ENCODE data around the gene SDC1. TPM values are rescaled to one million over a fixed set of nuclear protein-coding genes. Genes with fewer than 3 reads are reported as not detected.
"Not testable (repeated sequence)": the region's sequence is repeated elsewhere in the genome, so short reads cannot be mapped to it uniquely, and the experiment has no call there.

The SDC1 gene
- polyA plus RNA-seq, 1 experiment = 17.9 TPM

GRCh38 chr2:20242727-20243377 is 17.9 kb upstream of the SDC1 start:
- no peak overlapping the region for H3K4me3 ChIP-seq (ENCODE audit: low read depth, low read length)
- DNase-seq (ENCODE audit: low read depth, low spot score) = no peak
- TF ChIP-seq, protein P1, sequence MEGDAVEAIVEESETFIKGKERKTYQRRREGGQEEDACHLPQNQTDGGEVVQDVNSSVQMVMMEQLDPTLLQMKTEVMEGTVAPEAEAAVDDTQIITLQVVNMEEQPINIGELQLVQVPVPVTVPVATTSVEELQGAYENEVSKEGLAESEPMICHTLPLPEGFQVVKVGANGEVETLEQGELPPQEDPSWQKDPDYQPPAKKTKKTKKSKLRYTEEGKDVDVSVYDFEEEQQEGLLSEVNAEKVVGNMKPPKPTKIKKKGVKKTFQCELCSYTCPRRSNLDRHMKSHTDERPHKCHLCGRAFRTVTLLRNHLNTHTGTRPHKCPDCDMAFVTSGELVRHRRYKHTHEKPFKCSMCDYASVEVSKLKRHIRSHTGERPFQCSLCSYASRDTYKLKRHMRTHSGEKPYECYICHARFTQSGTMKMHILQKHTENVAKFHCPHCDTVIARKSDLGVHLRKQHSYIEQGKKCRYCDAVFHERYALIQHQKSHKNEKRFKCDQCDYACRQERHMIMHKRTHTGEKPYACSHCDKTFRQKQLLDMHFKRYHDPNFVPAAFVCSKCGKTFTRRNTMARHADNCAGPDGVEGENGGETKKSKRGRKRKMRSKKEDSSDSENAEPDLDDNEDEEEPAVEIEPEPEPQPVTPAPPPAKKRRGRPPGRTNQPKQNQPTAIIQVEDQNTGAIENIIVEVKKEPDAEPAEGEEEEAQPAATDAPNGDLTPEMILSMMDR (IDR thresholded peaks at IDR 0.05; ENCODE audit: low read depth, low read length) = no peak
- H3K27me3 ChIP-seq (ENCODE audit: control insufficient read depth, insufficient read depth, low read length) = peaks cover 6% of the 10 kb centered on the region
- ChIA-PET POLR2A (no interaction called here), CTCF (interaction anchor here (0.7 to 2.2 kb wide), 3 partner anchors 18 to 287 kb away, joined by 3 to 9 read pairs (median 8); partner anchors contain the start of gene SDC1)
- H3K27ac ChIP-seq (ENCODE audit: low read depth, low read length) = no peak overlapping the region
- H3K9me3 ChIP-seq (ENCODE audit: control insufficient read depth, insufficient read depth, low read length) = no peaks in the 10 kb centered on the region; the same call in 1 of the 2 replicates

DNA sequence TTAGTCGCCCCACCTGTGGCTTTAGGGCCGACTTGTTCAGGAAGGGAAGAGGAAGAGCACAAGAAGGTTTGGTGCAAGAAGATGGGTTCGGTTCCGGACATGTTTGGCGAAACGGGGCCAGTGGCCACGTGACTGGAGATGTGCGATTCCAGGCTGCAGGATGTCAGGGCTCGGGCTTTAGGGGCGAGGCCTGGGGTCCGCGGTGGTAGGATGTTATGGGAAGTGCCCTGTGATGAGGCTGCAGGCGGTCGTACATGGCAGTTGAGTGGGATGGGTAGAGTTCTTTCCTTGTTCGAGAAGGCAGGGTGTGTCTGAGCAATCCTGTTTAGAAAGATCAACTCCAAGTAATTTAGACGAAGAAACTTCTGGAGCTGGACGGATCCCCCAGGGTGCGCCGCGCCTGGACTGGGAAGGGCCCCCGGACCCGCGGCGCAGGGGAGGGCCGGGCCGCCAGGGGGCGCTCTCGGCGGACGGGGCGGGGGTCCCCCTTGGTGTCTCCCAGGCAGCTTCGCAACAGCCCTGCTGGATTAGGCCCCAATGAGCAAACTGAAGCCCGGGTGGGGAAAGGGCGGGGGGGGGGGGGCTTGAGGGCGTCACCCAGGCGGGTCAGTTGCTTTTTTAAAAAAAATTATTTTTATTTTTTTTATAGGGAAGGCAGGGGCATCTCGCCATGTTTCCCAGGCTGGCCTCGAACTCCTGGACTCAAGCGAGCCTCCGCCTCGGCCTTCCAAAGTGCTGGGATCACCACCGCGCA is 17.2 kb upstream of the SDC1 start:
- DNase-seq (ENCODE audit: low read depth, low spot score) = no peak
- TF ChIP-seq, protein P1 (IDR thresholded peaks at IDR 0.05; ENCODE audit: low read depth, low read length) = peak; percentile 38; the same call in 1 of the 2 replicates
- ChIA-PET POLR2A (no interaction called here), CTCF (interaction anchor here (0.6 to 2.2 kb wide), 4 partner anchors 17 to 287 kb away, joined by 3 to 9 read pairs (median 8); partner anchors contain the start of gene SDC1)
- Histone ChIP-seq H3K27me3 (ENCODE audit: control insufficient read depth, insufficient read depth, low read length) (peaks cover 6% of the 10 kb centered on the region), H3K9me3 (ENCODE audit: control insufficient read depth, insufficient read depth, low read length) (no peaks in the 10 kb centered on the region; the same call in 1 of the 2 replicates), H3K4me3 (ENCODE audit: low read depth, low read length) (no peak overlapping the region), H3K27ac (ENCODE audit: low read depth, low read length) (no peak overlapping the region)

GRCh38 chr2:20240291-20240690 is 15.4 kb upstream of the SDC1 start:
- H3K9me3 ChIP-seq (ENCODE audit: control insufficient read depth, insufficient read depth, low read length); POLR2A ChIA-PET; H3K27ac ChIP-seq (ENCODE audit: low read depth, low read length); H3K4me3 ChIP-seq (ENCODE audit: low read depth, low read length); DNase-seq (ENCODE audit: low read depth, low spot score): not testable (repeated sequence)
- H3K27me3 ChIP-seq (ENCODE audit: control insufficient read depth, insufficient read depth, low read length) = peaks cover 10% of the 10 kb centered on the region
- CTCF ChIA-PET = interaction anchor here (0.9 to 1.2 kb wide), 2 partner anchors 23 to 51 kb away, joined by 3 to 5 read pairs; no protein-coding TSS in a partner anchor

DNA sequence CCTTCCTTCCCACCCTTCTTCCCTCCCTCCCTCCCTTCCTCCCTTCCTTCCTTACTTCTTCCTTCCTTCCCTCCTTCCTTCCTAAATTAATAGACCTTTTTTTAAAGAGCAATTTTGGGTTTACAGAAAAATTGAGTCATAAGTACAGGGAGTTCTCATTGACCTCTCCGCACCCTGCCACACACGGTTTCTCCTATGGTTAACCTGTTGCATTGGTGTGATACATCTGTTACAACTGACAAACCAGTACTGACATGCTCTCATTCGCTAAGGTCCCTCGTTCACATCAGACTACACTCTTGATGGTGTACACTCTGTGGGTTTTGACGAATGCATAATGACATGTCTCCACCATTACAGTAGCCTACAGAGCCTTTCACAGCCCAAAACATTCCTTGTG is 11.6 kb upstream of the SDC1 start:
- TF ChIP-seq, protein P1 (IDR thresholded peaks at IDR 0.05; ENCODE audit: low read depth, low read length) = no peak
- Histone ChIP-seq H3K9me3 (ENCODE audit: control insufficient read depth, insufficient read depth, low read length) (no peaks in the 10 kb centered on the region), H3K27ac (ENCODE audit: low read depth, low read length) (no peak overlapping the region), H3K27me3 (ENCODE audit: control insufficient read depth, insufficient read depth, low read length) (peaks cover 10% of the 10 kb centered on the region), H3K4me3 (ENCODE audit: low read depth, low read length) (no peak overlapping the region)
- no peak for DNase-seq (ENCODE audit: low read depth, low spot score)
- CTCF ChIA-PET = no interaction called here
- POLR2A ChIA-PET = no interaction called here

GRCh38 chr2:20235655-20236305 is 10.8 kb upstream of the SDC1 start:
- POLR2A ChIA-PET = no interaction called here
- CTCF ChIA-PET = no interaction called here
- no peak overlapping the region for H3K27ac ChIP-seq (ENCODE audit: low read depth, low read length)
- no peak overlapping the region for H3K4me3 ChIP-seq (ENCODE audit: low read depth, low read length)
- no peaks in the 10 kb centered on the region for H3K9me3 ChIP-seq (ENCODE audit: control insufficient read depth, insufficient read depth, low read length)
- TF ChIP-seq, protein P1 (IDR thresholded peaks at IDR 0.05; ENCODE audit: low read depth, low read length) = no peak
- H3K27me3 ChIP-seq (ENCODE audit: control insufficient read depth, insufficient read depth, low read length) = peaks cover 10% of the 10 kb centered on the region
- DNase-seq (ENCODE audit: low read depth, low spot score) = no peak

DNA sequence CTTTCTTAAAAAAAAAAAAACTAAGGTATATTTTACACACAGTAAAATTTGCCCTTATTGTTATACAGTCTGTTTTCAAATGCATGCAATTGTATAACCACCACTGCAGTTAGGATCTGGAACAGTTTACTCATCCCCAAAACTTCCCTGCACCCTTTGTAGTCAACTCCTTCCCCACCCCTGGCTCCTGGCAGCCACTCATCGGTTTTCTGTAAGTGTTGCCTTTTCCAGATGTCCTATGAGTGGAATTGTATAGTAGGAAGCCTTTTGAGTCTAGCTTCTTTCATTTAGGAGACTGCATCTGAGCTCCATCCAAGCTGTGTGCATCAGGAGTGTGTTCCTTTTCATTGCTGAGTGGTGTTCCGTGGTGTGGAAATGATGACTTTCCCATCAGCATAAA is 9.7 kb upstream of the SDC1 start:
- H3K27ac ChIP-seq (ENCODE audit: low read depth, low read length); H3K4me3 ChIP-seq (ENCODE audit: low read depth, low read length); H3K9me3 ChIP-seq (ENCODE audit: control insufficient read depth, insufficient read depth, low read length); POLR2A ChIA-PET; CTCF ChIA-PET; DNase-seq (ENCODE audit: low read depth, low spot score): not testable (repeated sequence)
- peaks cover 10% of the 10 kb centered on the region for H3K27me3 ChIP-seq (ENCODE audit: control insufficient read depth, insufficient read depth, low read length)
